WERI-Rb-1 (cell line): ENCODE results near the gene ABHD14A.

Source experiments
- DNase-seq: peaks from one replicate; pipeline ENCODE4 v3.0.0-alpha.2; 2020
- H3K27ac ChIP-seq: fragments of 250-450 bp; sonication (Bioruptor Pico); 2 replicates; pipeline ENCODE4 v1.5.1; 2020; ENCODE audit warnings: mild to moderate bottlenecking, moderate library complexity
- H3K27me3 ChIP-seq: fragments of 250-450 bp; sonication (Bioruptor Pico); 2 replicates; pipeline ENCODE4 v1.5.1; 2021; ENCODE audit warnings: mild to moderate bottlenecking, low read depth, moderate library complexity; ENCODE audit not compliant: insufficient read depth, severe bottlenecking
- H3K36me3 ChIP-seq: fragments of 250-450 bp; sonication (Bioruptor Pico); 2 replicates; pipeline ENCODE4 v1.5.1; 2020; ENCODE audit warnings: mild to moderate bottlenecking, moderate library complexity
- H3K4me3 ChIP-seq: 2 replicates; pipeline ENCODE4 v1.5.1; 2011; ENCODE audit warnings: low read depth, mild to moderate bottlenecking, control low read depth, low read length
- H3K9me3 ChIP-seq: fragments of 250-450 bp; sonication (Bioruptor Pico); 2 replicates; pipeline ENCODE4 v1.5.1; 2021; ENCODE audit warnings: mild to moderate bottlenecking, moderate library complexity; ENCODE audit not compliant: severe bottlenecking
- TF ChIP-seq, protein P1 (sequence below): IDR thresholded peaks from 2 replicates; pipeline ENCODE4 v1.5.1; 2011; ENCODE audit warnings: low read depth, mild to moderate bottlenecking, control low read depth, inconsistent platforms, low read length

The ABHD14A gene

DNA sequence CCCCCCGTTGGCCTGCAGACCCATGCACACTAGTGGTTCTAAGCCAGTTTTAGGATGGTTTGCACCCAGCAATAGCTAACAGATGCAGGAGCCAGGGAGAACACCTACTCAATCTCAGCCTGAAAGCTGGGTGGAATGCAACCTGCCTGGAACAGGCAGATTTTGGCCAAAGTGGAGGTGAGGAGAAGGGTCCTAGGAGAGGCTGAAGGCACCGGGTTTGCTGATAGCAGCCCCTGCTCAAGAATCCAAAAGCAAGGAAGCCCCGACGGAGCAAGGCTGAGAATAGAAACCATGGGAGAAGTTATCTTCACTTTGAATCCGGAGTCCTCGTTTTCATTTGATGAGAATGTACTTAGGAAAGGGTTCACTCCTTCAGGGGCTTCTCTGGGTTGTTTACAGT is 43.1 kb upstream of the ABHD14A start:
- H3K4me3 ChIP-seq, result no peak overlapping the region
- H3K27me3 ChIP-seq, result no peaks in the 10 kb centered on the region
- no peak overlapping the region for H3K27ac ChIP-seq
- peaks cover 34% of the 10 kb centered on the region for H3K36me3 ChIP-seq
- no peaks in the 10 kb centered on the region for H3K9me3 ChIP-seq
- TF ChIP-seq, protein P1, sequence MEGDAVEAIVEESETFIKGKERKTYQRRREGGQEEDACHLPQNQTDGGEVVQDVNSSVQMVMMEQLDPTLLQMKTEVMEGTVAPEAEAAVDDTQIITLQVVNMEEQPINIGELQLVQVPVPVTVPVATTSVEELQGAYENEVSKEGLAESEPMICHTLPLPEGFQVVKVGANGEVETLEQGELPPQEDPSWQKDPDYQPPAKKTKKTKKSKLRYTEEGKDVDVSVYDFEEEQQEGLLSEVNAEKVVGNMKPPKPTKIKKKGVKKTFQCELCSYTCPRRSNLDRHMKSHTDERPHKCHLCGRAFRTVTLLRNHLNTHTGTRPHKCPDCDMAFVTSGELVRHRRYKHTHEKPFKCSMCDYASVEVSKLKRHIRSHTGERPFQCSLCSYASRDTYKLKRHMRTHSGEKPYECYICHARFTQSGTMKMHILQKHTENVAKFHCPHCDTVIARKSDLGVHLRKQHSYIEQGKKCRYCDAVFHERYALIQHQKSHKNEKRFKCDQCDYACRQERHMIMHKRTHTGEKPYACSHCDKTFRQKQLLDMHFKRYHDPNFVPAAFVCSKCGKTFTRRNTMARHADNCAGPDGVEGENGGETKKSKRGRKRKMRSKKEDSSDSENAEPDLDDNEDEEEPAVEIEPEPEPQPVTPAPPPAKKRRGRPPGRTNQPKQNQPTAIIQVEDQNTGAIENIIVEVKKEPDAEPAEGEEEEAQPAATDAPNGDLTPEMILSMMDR, result no peak
- no peak for DNase-seq

DNA sequence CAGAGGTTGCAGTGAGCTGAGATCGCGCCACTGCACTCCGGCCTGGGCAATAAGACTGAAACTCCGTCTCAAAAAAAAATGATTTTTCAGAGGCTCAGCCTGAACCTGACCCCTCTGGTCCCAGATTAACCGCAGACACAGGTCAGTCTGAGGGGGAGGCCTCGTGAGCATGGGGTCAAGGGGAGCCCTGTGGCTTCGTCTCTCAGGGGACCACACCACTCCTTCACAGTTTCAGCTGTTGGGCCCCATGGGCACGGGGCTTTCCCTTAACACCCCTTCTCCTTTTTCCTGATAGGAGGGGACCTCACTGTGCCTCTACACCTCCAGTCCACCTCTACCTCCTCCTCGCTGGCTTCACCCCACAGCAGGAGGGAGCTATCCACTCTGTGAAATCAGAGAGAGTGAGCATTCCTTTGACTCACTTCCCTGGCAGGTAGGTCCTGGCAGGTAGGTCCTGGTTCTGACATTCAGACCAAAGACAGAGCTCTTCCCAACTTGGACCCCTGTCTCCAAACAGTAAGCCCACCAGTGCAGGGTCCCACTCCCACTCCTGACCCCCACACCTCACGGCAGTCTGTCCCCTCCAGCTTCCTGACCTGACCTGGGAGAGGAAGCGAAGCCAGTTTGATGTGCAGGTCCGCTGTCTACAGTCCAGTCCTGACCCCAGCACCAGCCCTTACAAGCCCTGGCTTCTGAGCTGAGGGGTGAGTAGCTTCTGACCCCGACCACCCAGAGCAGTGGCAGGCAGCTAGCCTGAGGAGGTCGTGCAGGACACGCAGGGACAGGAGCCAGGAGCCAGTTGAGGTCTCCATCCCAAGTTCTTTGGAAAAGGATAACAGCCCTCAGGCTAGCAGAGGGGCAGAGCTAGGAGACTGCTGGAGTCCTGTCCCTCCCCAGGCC is 42.1 kb upstream of the ABHD14A start:
- Histone ChIP-seq H3K36me3 (peaks cover 43% of the 10 kb centered on the region), H3K27ac (no peak overlapping the region), H3K4me3 (no peak overlapping the region), H3K27me3 (no peaks in the 10 kb centered on the region), H3K9me3 (no peaks in the 10 kb centered on the region)
- DNase-seq, result no peak
- TF ChIP-seq, protein P1, result no peak

DNA sequence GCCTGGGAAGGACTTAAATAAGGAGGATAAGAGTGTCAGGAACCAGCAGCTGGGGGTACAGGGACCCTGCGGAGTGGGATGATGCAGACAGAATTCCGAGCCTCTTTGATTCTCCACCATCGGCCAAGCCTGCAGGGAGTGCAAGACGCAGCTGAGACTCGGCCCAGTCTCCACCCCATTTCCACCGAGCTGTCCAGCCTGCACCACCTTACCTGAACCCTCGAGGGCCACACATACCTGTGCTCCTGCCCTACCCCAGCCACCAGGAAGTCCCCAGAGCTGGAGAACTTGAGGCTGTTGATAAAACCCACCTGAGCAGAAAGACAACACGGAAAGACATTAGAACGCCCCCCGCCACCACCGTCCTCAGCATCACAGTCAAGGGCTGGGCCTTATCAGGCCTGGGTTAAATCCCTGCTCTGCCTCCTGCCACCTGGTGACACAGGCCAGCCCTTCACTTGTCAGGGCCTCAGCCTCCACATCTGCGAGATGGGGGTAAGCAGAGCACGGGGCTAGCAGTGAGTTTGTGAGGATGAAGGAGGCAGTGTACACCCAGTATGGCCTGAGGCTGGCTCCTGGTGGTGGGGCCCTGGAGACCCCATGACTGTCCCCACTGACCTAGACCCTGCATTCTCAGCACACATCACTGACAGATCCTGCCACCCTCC is 41.3 kb upstream of the ABHD14A start:
- no peak for DNase-seq
- Histone ChIP-seq H3K4me3 (no peak overlapping the region), H3K36me3 (peaks cover 51% of the 10 kb centered on the region), H3K27me3 (no peaks in the 10 kb centered on the region), H3K27ac (no peak overlapping the region), H3K9me3 (no peaks in the 10 kb centered on the region)
- TF ChIP-seq, protein P1, result no peak

DNA sequence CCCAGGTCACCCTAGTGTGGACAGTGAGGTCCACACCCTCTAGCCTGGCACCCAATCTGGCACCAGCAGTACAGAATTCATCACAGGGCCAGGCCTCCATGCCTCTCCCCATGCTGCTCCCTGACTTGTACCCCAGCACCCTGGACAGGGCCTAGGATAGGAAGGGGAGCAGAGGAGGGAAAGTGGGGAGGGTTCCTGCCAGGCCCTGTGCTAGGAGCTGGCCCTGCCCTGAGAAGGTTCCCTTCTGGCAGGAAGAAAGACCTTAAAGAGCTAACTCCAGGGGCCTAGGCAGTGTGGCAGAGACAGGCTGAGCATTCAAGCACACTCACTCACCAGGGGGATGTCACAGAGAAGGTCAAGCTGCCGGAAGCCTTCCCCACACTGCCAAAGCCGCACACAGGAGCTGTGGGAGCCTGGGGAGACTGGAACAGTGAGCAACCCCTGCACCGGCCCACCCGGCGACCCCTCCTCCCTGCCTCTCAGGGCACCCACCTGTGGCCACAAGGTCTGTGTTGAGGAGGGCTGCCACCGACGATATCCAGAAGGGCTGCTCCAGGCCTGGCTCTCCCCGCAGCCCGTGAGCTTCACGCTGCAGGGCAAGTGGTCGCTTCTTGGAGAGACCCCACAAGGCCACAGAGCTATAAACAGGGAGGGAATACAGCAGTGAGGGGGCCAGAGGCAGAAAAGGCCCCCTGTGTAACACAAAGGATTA is 40.6 kb upstream of the ABHD14A start:
- TF ChIP-seq, protein P1, result no peak
- no peak overlapping the region for H3K27ac ChIP-seq
- no peaks in the 10 kb centered on the region for H3K9me3 ChIP-seq
- no peaks in the 10 kb centered on the region for H3K27me3 ChIP-seq
- no peak overlapping the region for H3K4me3 ChIP-seq
- DNase-seq, result no peak
- H3K36me3 ChIP-seq, result peaks cover 56% of the 10 kb centered on the region

DNA sequence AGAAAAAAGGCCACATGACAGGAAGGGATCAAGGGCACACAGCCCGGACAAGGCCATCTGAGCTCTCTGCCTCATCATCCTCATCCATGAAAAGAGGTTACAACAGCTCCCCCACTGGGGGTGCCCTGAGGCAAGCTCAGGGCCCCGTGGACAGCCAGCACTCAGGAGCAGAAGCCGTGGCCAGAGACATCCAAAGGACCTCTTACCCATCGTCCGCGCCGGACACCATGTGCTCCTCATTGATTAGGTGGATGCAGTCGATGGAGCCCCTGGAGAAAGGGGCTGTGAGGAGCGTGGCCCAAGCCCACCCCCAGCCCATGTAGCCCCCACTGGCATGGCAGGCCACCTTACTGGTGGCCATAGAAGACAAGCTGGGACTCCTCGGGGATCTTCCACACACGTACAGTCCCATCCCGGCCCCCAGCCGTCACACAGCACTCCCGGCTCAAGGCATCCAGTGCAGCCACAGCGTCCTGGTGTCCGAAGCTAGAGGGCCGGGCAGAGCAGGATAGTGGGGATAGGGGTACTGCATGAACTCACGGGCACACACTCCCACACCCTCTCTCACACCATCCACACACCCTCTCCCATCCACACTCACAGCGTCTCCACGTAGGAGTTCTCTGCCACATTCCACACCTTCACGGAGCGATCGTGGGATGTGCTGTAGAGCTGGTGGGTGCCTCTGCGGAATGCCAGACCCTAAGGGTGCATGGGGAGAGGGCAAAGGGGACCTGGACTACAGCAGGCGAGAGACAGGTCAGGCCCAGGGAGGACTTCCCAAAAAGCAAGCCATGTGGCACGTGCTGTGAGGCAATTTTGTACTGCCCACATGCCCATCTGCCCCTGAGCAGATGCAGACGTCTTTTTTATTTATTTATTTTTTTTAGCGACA is 39.6 kb upstream of the ABHD14A start:
- Histone ChIP-seq H3K9me3 (no peaks in the 10 kb centered on the region), H3K27me3 (no peaks in the 10 kb centered on the region), H3K36me3 (peaks cover 60% of the 10 kb centered on the region), H3K27ac (no peak overlapping the region), H3K4me3 (no peak overlapping the region)
- no peak for DNase-seq
- TF ChIP-seq, protein P1, result no peak
